Progenitor cell of endocrine pancreas (in vitro differentiated cells): ENCODE data around the gene COPG2. TPM values are rescaled to one million over a fixed set of nuclear protein-coding genes. Genes with fewer than 3 reads are reported as not detected.

Experiments used
- DNase-seq: peaks from one replicate; pipeline ENCODE4 v3.0.0; 2021; ENCODE audit warnings: low spot score; ENCODE audit not compliant: unreplicated experiment
- H3K27ac Mint-ChIP-seq: 2 replicates; pipeline ENCODE4 v1.8.0; 2021; ENCODE audit warnings: mild to moderate bottlenecking, moderate library complexity, mixed read lengths
- H3K27me3 Mint-ChIP-seq: 2 replicates; pipeline ENCODE4 v1.8.0; 2021; ENCODE audit warnings: mixed read lengths
- H3K36me3 Mint-ChIP-seq: 2 replicates; pipeline ENCODE4 v1.8.0; 2022; ENCODE audit warnings: mixed read lengths; ENCODE audit not compliant: insufficient read depth
- H3K4me1 Mint-ChIP-seq: 2 replicates; pipeline ENCODE4 v1.8.0; 2021; ENCODE audit warnings: low read depth, mixed read lengths
- H3K4me3 Mint-ChIP-seq: 2 replicates; pipeline ENCODE4 v1.8.0; 2021; ENCODE audit warnings: low read depth, mild to moderate bottlenecking, moderate library complexity, mixed read lengths
- H3K9me3 Mint-ChIP-seq: 2 replicates; pipeline ENCODE4 v1.8.0; 2021; ENCODE audit warnings: low read depth, mixed read lengths
- total RNA-seq: library from RNA; stranded (reverse); gene quantifications from 2 replicates; pipeline ENCODE4 v1.2.1, GENCODE V29; 2021
- TF ChIP-seq, protein P1 (sequence below): fragments of 200-600 bp; sonication (generic); IDR thresholded peaks from one replicate; pipeline ENCODE4 v1.5.0; 2021; ENCODE audit warnings: antibody characterized with exemption, mild to moderate bottlenecking; ENCODE audit not compliant: unreplicated experiment

Gene COPG2
- total RNA-seq, 1 donor from 2014 or later: 57.6 TPM

DNA sequence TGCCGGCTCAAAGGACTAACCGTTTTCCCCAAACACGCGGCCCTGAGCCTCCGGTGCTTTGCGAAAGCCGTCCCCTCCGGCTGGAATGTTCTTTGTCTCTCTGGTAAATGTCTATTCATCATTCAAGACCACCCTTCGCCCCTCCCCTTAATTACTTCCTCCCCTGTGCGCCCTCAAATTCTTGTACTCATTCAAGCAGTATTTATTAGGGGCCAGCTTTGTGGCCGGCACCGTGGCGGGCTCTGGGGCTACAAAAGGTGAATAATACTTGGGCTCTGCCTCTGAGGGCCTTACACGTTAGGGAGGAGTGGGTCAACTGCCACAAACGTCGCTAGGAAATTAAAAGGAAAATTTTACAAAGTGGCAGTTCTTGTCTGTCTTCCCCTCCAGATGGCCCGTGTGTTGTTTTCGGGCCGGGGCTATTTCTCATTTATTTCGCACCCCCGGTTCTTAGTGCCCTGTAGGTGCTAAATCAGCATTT lies 178.2 kb downstream of the COPG2 start:
- Mint-ChIP-seq H3K36me3 (peaks cover 41% of the 10 kb centered on the region), H3K9me3 (peaks cover 7% of the 10 kb centered on the region), H3K4me1 (peaks cover 56% of the 10 kb centered on the region), H3K4me3 (peak overlapping the region; percentile 75), H3K27ac (peak overlapping the region; percentile 94), H3K27me3 (peaks cover 3% of the 10 kb centered on the region)
- TF ChIP-seq, protein P1, sequence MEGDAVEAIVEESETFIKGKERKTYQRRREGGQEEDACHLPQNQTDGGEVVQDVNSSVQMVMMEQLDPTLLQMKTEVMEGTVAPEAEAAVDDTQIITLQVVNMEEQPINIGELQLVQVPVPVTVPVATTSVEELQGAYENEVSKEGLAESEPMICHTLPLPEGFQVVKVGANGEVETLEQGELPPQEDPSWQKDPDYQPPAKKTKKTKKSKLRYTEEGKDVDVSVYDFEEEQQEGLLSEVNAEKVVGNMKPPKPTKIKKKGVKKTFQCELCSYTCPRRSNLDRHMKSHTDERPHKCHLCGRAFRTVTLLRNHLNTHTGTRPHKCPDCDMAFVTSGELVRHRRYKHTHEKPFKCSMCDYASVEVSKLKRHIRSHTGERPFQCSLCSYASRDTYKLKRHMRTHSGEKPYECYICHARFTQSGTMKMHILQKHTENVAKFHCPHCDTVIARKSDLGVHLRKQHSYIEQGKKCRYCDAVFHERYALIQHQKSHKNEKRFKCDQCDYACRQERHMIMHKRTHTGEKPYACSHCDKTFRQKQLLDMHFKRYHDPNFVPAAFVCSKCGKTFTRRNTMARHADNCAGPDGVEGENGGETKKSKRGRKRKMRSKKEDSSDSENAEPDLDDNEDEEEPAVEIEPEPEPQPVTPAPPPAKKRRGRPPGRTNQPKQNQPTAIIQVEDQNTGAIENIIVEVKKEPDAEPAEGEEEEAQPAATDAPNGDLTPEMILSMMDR: no peak
- DNase-seq: no peak

DNA sequence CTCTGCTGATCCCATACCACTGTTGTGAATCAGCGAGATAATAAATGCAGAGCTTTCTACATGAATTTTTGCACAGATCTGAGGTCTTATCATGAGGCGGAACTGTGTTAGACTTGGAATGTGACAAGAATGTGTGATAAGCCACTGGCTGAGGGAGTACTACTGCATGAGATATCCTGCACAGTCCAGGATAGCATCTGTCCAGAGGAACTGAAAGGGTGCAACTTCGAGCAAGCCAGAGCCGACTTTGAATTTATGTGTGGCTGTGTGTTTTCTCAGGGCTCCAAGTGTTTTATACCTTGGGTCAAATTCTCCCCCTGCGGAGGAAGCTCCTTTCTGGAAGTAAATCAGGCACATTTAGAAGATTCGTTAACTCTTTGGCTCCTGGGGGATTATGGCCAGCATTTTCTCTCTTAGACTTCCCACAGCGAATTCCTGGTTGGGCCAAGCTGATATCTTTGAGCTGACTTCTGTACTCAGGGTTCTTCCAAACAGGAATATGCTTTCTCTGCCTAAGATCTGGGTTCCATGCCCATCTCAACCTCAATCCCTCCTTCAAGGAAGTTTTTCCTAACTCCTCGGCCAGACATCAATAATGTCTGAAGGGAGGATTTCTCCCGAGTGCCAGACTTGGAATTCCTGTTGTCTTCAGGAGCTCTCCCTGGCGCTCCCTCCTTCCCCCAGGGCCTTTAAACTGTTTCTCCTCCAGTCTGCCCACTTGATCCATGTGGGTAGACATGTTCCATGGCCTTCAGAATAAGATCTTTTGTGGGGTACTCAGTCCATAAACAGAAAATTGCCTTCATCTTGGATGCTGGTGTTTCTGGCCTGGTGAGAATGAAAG lies 179.2 kb downstream of the COPG2 start:
- H3K4me1 Mint-ChIP-seq: peaks cover 46% of the 10 kb centered on the region
- DNase-seq: no peak
- peak overlapping the region; percentile 84 for H3K4me3 Mint-ChIP-seq
- peaks cover 3% of the 10 kb centered on the region for H3K27me3 Mint-ChIP-seq
- peaks cover 14% of the 10 kb centered on the region for H3K9me3 Mint-ChIP-seq
- TF ChIP-seq, protein P1: no peak
- peak overlapping the region; percentile 90 for H3K27ac Mint-ChIP-seq
- H3K36me3 Mint-ChIP-seq: peaks cover 39% of the 10 kb centered on the region

DNA sequence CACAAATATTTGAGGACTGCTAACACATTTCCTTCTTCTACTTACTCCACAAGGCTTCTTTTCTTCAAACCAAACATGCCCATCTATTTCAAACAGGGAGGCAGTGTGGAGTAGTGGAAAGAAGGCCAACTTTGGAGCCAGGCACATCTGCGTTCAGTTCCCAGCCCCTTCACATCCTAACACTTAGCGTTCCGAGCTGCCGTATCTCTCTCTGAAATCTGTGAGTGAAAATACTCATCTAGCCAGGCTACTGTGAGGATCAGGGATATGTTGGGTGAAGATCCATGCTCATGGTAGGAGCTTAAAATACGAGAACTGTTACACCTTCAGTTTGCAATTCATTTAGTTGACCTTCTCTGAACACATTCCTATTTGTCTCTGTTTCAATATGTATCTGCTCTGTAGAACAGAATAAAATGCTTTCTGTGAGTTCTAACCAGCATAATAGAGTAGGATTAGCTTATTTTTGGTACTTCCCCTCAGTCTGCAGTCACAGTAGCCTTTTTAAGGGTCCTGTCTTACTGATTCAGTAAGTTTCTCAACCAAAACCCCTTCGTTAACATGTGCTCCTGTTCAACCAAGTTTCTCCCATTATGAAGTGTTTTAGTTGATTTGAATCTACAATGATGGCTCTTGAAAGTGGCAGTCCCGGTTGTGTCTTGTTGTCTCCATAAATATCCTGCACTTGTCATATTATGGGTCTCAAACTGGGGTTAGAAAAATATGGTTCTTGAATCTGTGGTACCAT lies 180.0 kb downstream of the COPG2 start:
- Mint-ChIP-seq H3K27me3 (peaks cover 3% of the 10 kb centered on the region), H3K4me3 (peak overlapping the region; percentile 84), H3K27ac (peak overlapping the region; percentile 90), H3K36me3 (peaks cover 36% of the 10 kb centered on the region), H3K4me1 (peaks cover 39% of the 10 kb centered on the region), H3K9me3 (peaks cover 14% of the 10 kb centered on the region)
- no peak for DNase-seq
- TF ChIP-seq, protein P1: no peak

DNA sequence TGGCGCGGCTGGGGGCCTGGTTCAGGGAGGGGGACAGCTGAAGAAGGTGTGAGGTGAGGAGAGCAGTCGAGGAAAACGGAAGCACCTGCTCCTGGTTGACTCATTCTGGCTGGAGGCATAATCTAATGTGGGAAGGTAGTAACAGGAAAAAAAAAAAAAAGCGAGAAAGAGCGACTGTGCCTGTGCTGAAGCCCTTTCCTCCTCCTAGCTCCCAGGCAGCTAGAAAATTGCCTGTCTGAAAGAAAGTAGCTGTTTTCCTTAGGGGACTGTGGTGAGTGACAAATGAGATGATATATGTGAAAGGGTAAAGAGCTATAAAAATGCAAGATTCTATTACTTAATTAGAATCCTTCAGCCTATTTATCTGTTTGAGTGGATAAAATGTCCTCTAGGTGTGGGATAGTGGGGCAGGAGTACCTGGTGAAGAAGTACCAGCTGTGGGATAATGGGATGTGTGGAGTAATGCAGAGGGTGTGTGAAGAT lies 181.6 kb downstream of the COPG2 start:
- Mint-ChIP-seq H3K27ac (peak overlapping the region; percentile 94), H3K4me1 (peaks cover 38% of the 10 kb centered on the region), H3K36me3 (peaks cover 26% of the 10 kb centered on the region), H3K27me3 (no peaks in the 10 kb centered on the region), H3K9me3 (peaks cover 14% of the 10 kb centered on the region), H3K4me3 (peak overlapping the region; percentile 84)
- TF ChIP-seq, protein P1: no peak
- no peak for DNase-seq
